B cell (primary cell): ENCODE data around the gene GLI1. TPM values are rescaled to one million over a fixed set of nuclear protein-coding genes. Genes with fewer than 3 reads are reported as not detected.

Source experiments
- ATAC-seq: fragments of 200-7000 bp; cut with Tn5 transposase; one replicate; pipeline ENCODE4 v1.10.0; 2021; ENCODE audit warnings: low read depth, mild to moderate bottlenecking, moderate number of reproducible peaks, moderate library complexity
- CTCF ChIA-PET: fragments of 350-600 bp; sonication (Branson Sonifier 250); formaldehyde crosslinking; loops from one replicate; lab custom pipeline; 2021; ENCODE audit warnings: antibody characterized with exemption, inconsistent platforms; lab: Charles Lee
- POLR2A ChIA-PET: fragments of 350-600 bp; sonication (Branson Sonifier 250); formaldehyde crosslinking; loops from one replicate; lab custom pipeline; 2021; ENCODE audit warnings: antibody characterized with exemption; lab: Charles Lee
- DNase-seq: peaks from one replicate; pipeline ENCODE4 v3.0.0; 2013
- H2AFZ ChIP-seq: 2 replicates; pipeline ENCODE4 v1.6.1; 2012; ENCODE audit warnings: mild to moderate bottlenecking, low read depth, low read length; ENCODE audit not compliant: insufficient read depth, poor library complexity, severe bottlenecking
- H3K27ac ChIP-seq, 2 donors: 1 replicate in 1 of 2; 2 replicates in 1 of 2; pipeline ENCODE4 v1.5.1; 2012 to 2013; ENCODE audit warnings: low read length in 2 of 2, mild to moderate bottlenecking in 2 of 2, moderate library complexity in 1 of 2
- H3K27me3 ChIP-seq, 4 experiments: fragments of 200-600 bp in 1 of 4; sonication (generic) in 1 of 4; replicated peaks in 1 of 4; 1 replicate in 2 of 4; 2 replicates in 2 of 4; pipeline versions ENCODE4 v1.6.1 to v1.7.0; 2013 to 2016; ENCODE audit warnings: low read length in 3 of 4, mild to moderate bottlenecking in 2 of 4, mixed read lengths in 1 of 4, moderate library complexity in 1 of 4; ENCODE audit not compliant: insufficient read depth in 4 of 4, control insufficient read depth in 3 of 4; ENCODE audit errors: control extremely low read depth in 1 of 4
- H3K36me3 ChIP-seq, 2 experiments: replicated peaks in 1 of 2; 1 replicate in 1 of 2; 2 replicates in 1 of 2; pipeline versions ENCODE4 v1.6.1 to v1.7.1; 2013; ENCODE audit warnings: low read length in 1 of 2; ENCODE audit not compliant: insufficient read depth in 2 of 2, control insufficient read depth in 1 of 2; ENCODE audit errors: control extremely low read depth in 1 of 2, extremely low read depth in 1 of 2
- H3K4me1 ChIP-seq, 2 donors: fragments of 200-600 bp in 1 of 2; sonication (generic) in 1 of 2; 1 replicate in 1 of 2; 2 replicates in 1 of 2; pipeline versions ENCODE4 v1.5.1 to v1.6.1; 2013 to 2017; ENCODE audit warnings: low read length in 2 of 2; ENCODE audit not compliant: control insufficient read depth in 2 of 2, insufficient read depth in 2 of 2
- H3K4me2 ChIP-seq: replicated peaks from 2 replicates; pipeline ENCODE3; 2012; ENCODE audit warnings: mild to moderate bottlenecking, low read depth, low read length; ENCODE audit not compliant: poor library complexity, severe bottlenecking
- H3K4me3 ChIP-seq, 5 experiments: fragments of 200-600 bp in 1 of 5; sonication (generic) in 1 of 5; 1 replicate in 3 of 5; 2 replicates in 2 of 5; pipeline versions ENCODE4 v1.5.1 to v1.7.0; 2011 to 2016; ENCODE audit warnings: low read length in 4 of 5, mild to moderate bottlenecking in 4 of 5, low read depth in 2 of 5, control low read depth in 1 of 5, moderate library complexity in 1 of 5; ENCODE audit not compliant: insufficient read depth in 1 of 5; ENCODE audit errors: control extremely low read depth in 1 of 5, extremely low read depth in 1 of 5
- H3K79me2 ChIP-seq: fragments of 200-600 bp; sonication (generic); one replicate; pipeline ENCODE4 v1.6.0; 2016; ENCODE audit warnings: low read length; ENCODE audit not compliant: control insufficient read depth, insufficient read depth
- H3K9ac ChIP-seq: fragments of 200-600 bp; sonication (generic); 2 replicates; pipeline ENCODE4 v1.6.1; 2017; ENCODE audit warnings: mild to moderate bottlenecking, low read length, moderate library complexity
- H3K9me3 ChIP-seq, 3 donors: one replicate each; pipeline versions ENCODE4 v1.6.1 to v1.7.1; 2013; ENCODE audit warnings: low read length in 2 of 3; ENCODE audit not compliant: control insufficient read depth in 2 of 3, insufficient read depth in 1 of 3; ENCODE audit errors: control extremely low read depth in 1 of 3
- H4K20me1 ChIP-seq: 2 replicates; pipeline ENCODE4 v1.6.0; 2012; ENCODE audit warnings: mild to moderate bottlenecking, low read length; ENCODE audit not compliant: insufficient read depth, control insufficient read depth, poor library complexity, severe bottlenecking
- H3K27ac Mint-ChIP-seq: one replicate; pipeline ENCODE4 v1.8.0; 2021; ENCODE audit warnings: mixed read lengths
- H3K27me3 Mint-ChIP-seq: one replicate; pipeline ENCODE4 v1.8.0; 2021; ENCODE audit warnings: mixed read lengths
- H3K4me1 Mint-ChIP-seq: one replicate; pipeline ENCODE4 v1.8.0; 2021; ENCODE audit warnings: mixed read lengths
- H3K4me3 Mint-ChIP-seq: one replicate; pipeline ENCODE4 v1.8.0; 2021; ENCODE audit warnings: mixed read lengths
- H3K9me3 Mint-ChIP-seq: one replicate; pipeline ENCODE4 v1.8.0; 2022; ENCODE audit warnings: mixed read lengths; ENCODE audit not compliant: insufficient read depth
- CTCF ChIP-seq: fragments of 200-600 bp; IDR thresholded peaks from one replicate; pipeline ENCODE4 v1.8.0; 2022; ENCODE audit warnings: antibody characterized with exemption, mild to moderate bottlenecking
- EZH2 ChIP-seq: IDR thresholded peaks from 2 replicates; pipeline ENCODE4 v1.6.1; 2012; ENCODE audit warnings: borderline replicate concordance, low read depth, mild to moderate bottlenecking, moderate library complexity, low read length; ENCODE audit not compliant: insufficient read depth, poor library complexity, severe bottlenecking
- WGBS: methylation state at CpG from one replicate; pipeline ENCODE4 v1.1.5; 2013; ENCODE audit warnings: missing lambda C conversion rate; ENCODE audit not compliant: insufficient coverage; 5-methylcytosine and 5-hydroxymethylcytosine counted together
- intact Hi-C: fragments of 100-400 bp; cut with micrococcal nuclease; formaldehyde crosslinking; loops from one replicate; pipeline ENCODE4 v1.10.0; 2022
- polyA plus RNA-seq: library from polyadenylated mRNA; depleted of rRNA; stranded (reverse); fragments of >200 nt; gene quantifications from 2 replicates; pipeline ENCODE4 v1.2.3, GENCODE V29; 2012
- total RNA-seq, 2 donors: library from RNA; stranded (reverse); fragments of 120-200 nt in 1 of 2; gene quantifications; 1 replicate in 1 of 2; 2 replicates in 1 of 2; pipeline versions ENCODE4 v1.2.3 to v1.2.4, GENCODE V29; 2013 to 2022

GLI1 gene
- total and polyA plus RNA-seq, 2 donors (not counting 1 experiment from before 2014, with no cell fraction given) = 4.1 to 5.4 TPM

GRCh38 chr12:57452181-57452936, 7.2 kb upstream of the GLI1 start:
- CTCF ChIA-PET = interaction anchor here (0.6 to 6.9 kb wide), 32 partner anchors 8 to 380 kb away, joined by 3 to 126 read pairs (median 4); partner anchors contain the start of gene INHBC
- Histone ChIP-seq H3K27me3 (no peaks in the 10 kb centered on the region), H3K79me2 (no peaks in the 10 kb centered on the region), H3K4me3 (no peak overlapping the region), H3K27ac (no peak overlapping the region), H3K4me2 (no peak overlapping the region), H3K4me1 (peaks cover 7 to 10% of the 10 kb centered on the region in 2 donors), H4K20me1 (no peaks in the 10 kb centered on the region), H3K9ac (no peak overlapping the region), H2AFZ (no peak overlapping the region), H3K9me3 (no peaks in the 10 kb centered on the region), H3K36me3 (no peaks in the 10 kb centered on the region)
- DNase-seq = no peak
- intact Hi-C loops = loop anchor here (10.0 kb wide), 1 partner anchor 302 kb away; the partner anchor contains the start of genes CDK4 and MARCHF9
- WGBS = 33% methylated on average over 3 of the region's 9 CpGs
- Mint-ChIP-seq H3K4me3 (no peak overlapping the region), H3K9me3 (no peaks in the 10 kb centered on the region), H3K27me3 (peaks cover 4% of the 10 kb centered on the region), H3K27ac (peak overlapping the region; percentile 11), H3K4me1 (peaks cover 15% of the 10 kb centered on the region)
- no peak for ATAC-seq
- POLR2A ChIA-PET = no interaction called here
- TF ChIP-seq CTCF (no peak), EZH2 (no peak)

DNA sequence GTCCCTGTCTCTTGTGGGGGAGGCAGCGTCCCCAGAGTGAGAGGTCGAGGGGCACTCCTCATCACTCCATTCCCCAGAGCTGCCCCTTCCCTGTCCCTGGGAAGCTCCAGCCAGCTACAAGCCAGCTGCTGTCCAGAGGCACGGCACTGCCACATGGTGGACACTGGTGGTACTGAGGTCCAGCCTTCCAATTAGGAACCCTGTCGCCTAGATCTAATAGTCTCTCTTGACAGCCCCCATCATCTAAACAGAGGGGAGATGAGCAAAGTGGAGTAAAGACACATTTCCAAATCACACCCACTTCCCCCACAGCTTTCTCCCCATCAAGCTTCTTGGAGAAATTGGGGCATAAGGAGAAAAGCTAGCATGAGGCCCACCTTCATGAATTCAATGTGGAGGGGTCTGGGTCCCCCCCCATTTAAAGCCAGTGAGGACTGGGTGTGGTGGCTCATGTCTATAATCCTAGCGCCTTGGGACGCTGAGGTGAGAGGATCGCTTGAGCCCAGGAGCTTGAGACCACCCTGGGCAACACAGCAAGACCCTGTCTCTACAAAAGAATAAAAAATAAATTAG, 6.6 kb upstream of the GLI1 start:
- ChIA-PET POLR2A (no interaction called here), CTCF (interaction anchor here (0.7 to 6.9 kb wide), 31 partner anchors 8 to 380 kb away, joined by 3 to 126 read pairs (median 5); partner anchors contain the start of gene INHBC)
- Histone ChIP-seq H3K4me3 (no peak overlapping the region), H3K4me2 (no peak overlapping the region), H4K20me1 (no peaks in the 10 kb centered on the region), H3K36me3 (no peaks in the 10 kb centered on the region), H3K9me3 (no peaks in the 10 kb centered on the region), H3K4me1 (peaks cover 7 to 10% of the 10 kb centered on the region in 2 donors), H2AFZ (no peak overlapping the region), H3K27ac (no peak overlapping the region), H3K79me2 (no peaks in the 10 kb centered on the region), H3K9ac (no peak overlapping the region), H3K27me3 (no peaks in the 10 kb centered on the region)
- Mint-ChIP-seq H3K4me1 (peaks cover 15% of the 10 kb centered on the region), H3K9me3 (no peaks in the 10 kb centered on the region), H3K27me3 (peaks cover 4% of the 10 kb centered on the region), H3K4me3 (no peak overlapping the region), H3K27ac (peak overlapping the region; percentile 11)
- ATAC-seq = peak; percentile 55
- intact Hi-C loops = loop anchor here (1.0 to 10.0 kb wide), 2 partner anchors 190 to 302 kb away; partner anchors contain the start of genes CDK4 and MARCHF9
- WGBS = 16% methylated on average over 2 of the region's 7 CpGs
- no peak for TF ChIP-seq EZH2
- peak; percentile 72 for TF ChIP-seq CTCF
- peak; percentile 61 for DNase-seq
